ENCODE data around the gene CRIM1.

GRCh38 chr2:36433311-36434217, 78.0 kb downstream of the CRIM1 start:
- TF ChIP-seq FOXP2 (optimal IDR thresholded peaks at IDR 0.05; ENCODE audit: borderline replicate concordance, extremely low read depth, extremely low read length, insufficient read depth) (no peak), POLR2AphosphoS5 (IDR thresholded peaks at IDR 0.05; ENCODE audit: low read depth, low read length) (no peak)
